WTC11 (cell line): Measurements from ENCODE around the gene CACTIN. TPM values are rescaled to one million over a fixed set of nuclear protein-coding genes. Genes with fewer than 3 reads are reported as not detected.

Experiments
- ATAC-seq: fragments of 200-7000 bp; cut with Tn5 transposase; 2 replicates; pipeline ENCODE4 v1.10.0; 2021; ENCODE audit warnings: mild to moderate bottlenecking, moderate library complexity
- CTCF ChIA-PET: fragments of 300-600 bp; sonication (Branson Sonifier 250); formaldehyde crosslinking; loops from one replicate; lab custom pipeline; 2021; ENCODE audit warnings: antibody characterized with exemption; lab: Charles Lee
- POLR2A ChIA-PET: fragments of 350-600 bp; sonication (Branson Sonifier 250); formaldehyde crosslinking; loops from one replicate; lab custom pipeline; 2021; ENCODE audit warnings: antibody characterized with exemption; lab: Charles Lee
- DNase-seq: peaks from one replicate; pipeline ENCODE4 v3.0.0; 2021; ENCODE audit warnings: low spot score
- H3K27ac Mint-ChIP-seq: 2 replicates; pipeline ENCODE4 v1.8.0; 2021; ENCODE audit warnings: mixed read lengths
- H3K27me3 Mint-ChIP-seq: 2 replicates; pipeline ENCODE4 v1.8.0; 2021; ENCODE audit warnings: low read depth, mild to moderate bottlenecking, moderate library complexity, mixed read lengths
- H3K36me3 Mint-ChIP-seq: 2 replicates; pipeline ENCODE4 v1.8.0; 2021; ENCODE audit warnings: mixed read lengths
- H3K4me1 Mint-ChIP-seq: 2 replicates; pipeline ENCODE4 v1.8.0; 2022; ENCODE audit warnings: mixed read lengths
- H3K4me3 Mint-ChIP-seq: 2 replicates; pipeline ENCODE4 v1.8.0; 2021; ENCODE audit warnings: mild to moderate bottlenecking, moderate library complexity, mixed read lengths
- H3K9me3 Mint-ChIP-seq: 2 replicates; pipeline ENCODE4 v1.8.0; 2021; ENCODE audit warnings: mixed read lengths
- ATF1 ChIP-seq: sonication (generic); formaldehyde crosslinking; IDR thresholded peaks from 2 replicates; pipeline ENCODE4 v1.8.1; 2023; ENCODE audit warnings: mild to moderate bottlenecking, moderate library complexity, missing genetic modification reagents
- CREM ChIP-seq: sonication (generic); formaldehyde crosslinking; IDR thresholded peaks from 2 replicates; pipeline ENCODE4 v1.8.1; 2022; ENCODE audit warnings: mild to moderate bottlenecking, missing genetic modification reagents, moderate library complexity
- FOXK1 ChIP-seq: sonication (generic); formaldehyde crosslinking; IDR thresholded peaks from 2 replicates; pipeline ENCODE4 v1.8.0; 2022; ENCODE audit warnings: mild to moderate bottlenecking, moderate library complexity, missing genetic modification reagents
- FOXP1 ChIP-seq: sonication (generic); formaldehyde crosslinking; IDR thresholded peaks from 2 replicates; pipeline ENCODE4 v1.8.0; 2022; ENCODE audit warnings: missing genetic modification reagents, mild to moderate bottlenecking, moderate library complexity, borderline replicate concordance
- GTF2I ChIP-seq: fragments of 250-450 bp; sonication (Bioruptor Pico); conservative IDR thresholded peaks from 2 replicates; pipeline ENCODE4 v1.4.0; 2021; ENCODE audit warnings: mild to moderate bottlenecking
- HMGA2 ChIP-seq: fragments of 250-450 bp; sonication (Bioruptor Pico); IDR thresholded peaks from 2 replicates; pipeline ENCODE4 v1.4.0; 2021; ENCODE audit warnings: mild to moderate bottlenecking, moderate library complexity
- JUN ChIP-seq: sonication (generic); formaldehyde crosslinking; IDR thresholded peaks from 2 replicates; pipeline ENCODE4 v1.8.0; 2023; ENCODE audit warnings: mild to moderate bottlenecking, missing genetic modification reagents
- KAT7 ChIP-seq: sonication (generic); formaldehyde crosslinking; IDR thresholded peaks from 2 replicates; pipeline ENCODE4 v1.8.1; 2023; ENCODE audit warnings: missing genetic modification reagents, mild to moderate bottlenecking, borderline replicate concordance
- SMAD4 ChIP-seq: sonication (generic); formaldehyde crosslinking; IDR thresholded peaks from 2 replicates; pipeline ENCODE4 v1.8.0; 2022; ENCODE audit warnings: mild to moderate bottlenecking, missing genetic modification reagents
- SOX15 ChIP-seq: fragments of 250-450 bp; sonication (Bioruptor Pico); IDR thresholded peaks from 2 replicates; pipeline ENCODE4 v1.9.0; 2021; ENCODE audit warnings: mild to moderate bottlenecking
- ZNF219 ChIP-seq: sonication (generic); formaldehyde crosslinking; IDR thresholded peaks from 2 replicates; pipeline ENCODE4 v1.8.0; 2023; ENCODE audit warnings: missing genetic modification reagents, mild to moderate bottlenecking, borderline replicate concordance
- ZNF416 ChIP-seq: fragments of 250-450 bp; sonication (Bioruptor Pico); IDR thresholded peaks from 2 replicates; pipeline ENCODE4 v1.9.0; 2021; ENCODE audit warnings: mild to moderate bottlenecking, inconsistent platforms
- ZNF423 ChIP-seq: fragments of 250-450 bp; sonication (Bioruptor Pico); IDR thresholded peaks from 2 replicates; pipeline ENCODE4 v2.1.2; 2022; ENCODE audit warnings: mild to moderate bottlenecking, moderate library complexity
- total RNA-seq: library from RNA; stranded (reverse); gene quantifications from 3 replicates; pipeline ENCODE4 v1.2.3, GENCODE V29; 2021
- TF ChIP-seq, protein P1 (sequence below): fragments of 200-600 bp; IDR thresholded peaks from 2 replicates; pipeline ENCODE4 v1.8.0; 2022; ENCODE audit warnings: antibody characterized with exemption
- TF ChIP-seq, protein P2 (sequence below): sonication (generic); formaldehyde crosslinking; IDR thresholded peaks from 2 replicates; pipeline ENCODE4 v1.8.0; 2022; ENCODE audit warnings: mild to moderate bottlenecking, missing genetic modification reagents
- TF ChIP-seq, protein P3 (sequence below): sonication (generic); formaldehyde crosslinking; conservative IDR thresholded peaks from 2 replicates; pipeline ENCODE4 v1.8.1; 2022; ENCODE audit warnings: mild to moderate bottlenecking, missing genetic modification reagents
- TF ChIP-seq, protein P4 (sequence below): sonication (generic); formaldehyde crosslinking; IDR thresholded peaks from 2 replicates; pipeline ENCODE4 v1.8.0; 2022; ENCODE audit warnings: missing genetic modification reagents
- TF ChIP-seq, protein P5 (sequence below): sonication (generic); formaldehyde crosslinking; IDR thresholded peaks from 2 replicates; pipeline ENCODE4 v1.8.0; 2022; ENCODE audit warnings: mild to moderate bottlenecking, missing genetic modification reagents
- TF ChIP-seq, protein P6 (sequence below): fragments of 250-450 bp; sonication (Bioruptor Pico); conservative IDR thresholded peaks from 2 replicates; pipeline ENCODE4 v1.9.0; 2021; ENCODE audit warnings: mild to moderate bottlenecking

The CACTIN gene
- total RNA-seq, 1 experiment from 2014 or later: 42.2 TPM

DNA sequence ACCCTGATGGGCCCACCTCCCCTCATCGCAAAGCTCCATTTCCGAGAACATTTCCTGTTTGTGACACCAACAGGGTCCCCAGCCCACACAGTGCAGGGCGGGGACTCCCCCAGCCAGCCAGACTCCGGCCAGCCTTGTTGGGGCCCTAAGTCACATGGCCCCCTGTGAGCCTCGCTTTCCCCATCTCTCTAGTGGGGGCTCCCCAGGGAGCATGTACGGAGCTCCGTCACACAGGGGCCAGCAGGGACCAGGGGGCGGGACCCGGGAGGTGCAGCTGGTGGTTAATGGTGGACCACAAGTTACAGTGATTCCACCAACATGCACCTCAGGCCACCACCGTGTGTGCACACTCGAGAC is 21.6 kb downstream of the CACTIN start (continued):
- TF ChIP-seq ZNF219: no peak

DNA sequence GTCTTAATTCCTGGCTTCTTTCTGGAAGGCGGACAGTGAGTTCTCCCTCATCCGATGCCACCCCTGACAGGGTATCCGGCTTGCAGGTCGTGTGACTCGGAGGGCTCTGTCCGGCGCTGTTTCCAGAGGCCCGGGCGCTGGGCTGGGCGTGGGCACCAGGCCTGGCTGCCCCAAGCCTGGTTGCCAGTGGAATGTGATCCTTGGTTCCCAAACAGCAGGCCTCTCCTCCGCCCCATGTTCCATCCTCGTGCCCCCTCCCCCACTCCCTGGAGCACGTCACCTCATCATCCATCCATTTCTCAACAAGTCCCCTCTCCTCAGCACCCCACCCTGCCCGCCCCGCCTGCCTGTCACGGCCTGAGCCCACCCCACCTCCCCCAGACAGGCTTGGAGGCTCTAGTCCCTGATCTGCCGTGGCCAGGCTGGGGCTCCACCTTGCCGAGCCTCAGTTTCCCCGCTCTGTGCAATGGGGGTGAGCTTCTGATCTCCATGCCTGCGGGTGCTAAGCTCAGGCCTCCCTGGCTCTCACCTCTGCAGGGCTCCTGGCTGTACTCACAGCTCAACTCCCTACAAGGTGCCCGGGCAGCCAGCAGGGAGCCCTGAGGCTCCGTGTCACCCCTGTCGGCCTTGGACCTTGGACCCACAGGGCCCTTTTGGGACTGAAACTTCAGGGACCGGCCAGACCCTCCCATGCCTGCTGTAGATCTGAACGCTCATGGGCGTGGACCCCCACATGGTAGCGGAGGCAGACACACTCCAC is 22.2 kb downstream of the CACTIN start:
- Mint-ChIP-seq H3K4me1 (peaks cover 11% of the 10 kb centered on the region), H3K4me3 (no peak overlapping the region), H3K9me3 (no peaks in the 10 kb centered on the region), H3K27me3 (no peaks in the 10 kb centered on the region), H3K27ac (no peak overlapping the region), H3K36me3 (no peaks in the 10 kb centered on the region)
- DNase-seq (no peak), ATAC-seq (no peak)
- ChIA-PET POLR2A (no interaction called here), CTCF (interaction anchor here (1.0 kb wide), 1 partner anchor 19 kb away, joined by 3 read pairs; the partner anchor contains the start of gene GIPC3)
- TF ChIP-seq FOXK1 (CRISPR knock-in tag): no peak
- TF ChIP-seq, protein P1, sequence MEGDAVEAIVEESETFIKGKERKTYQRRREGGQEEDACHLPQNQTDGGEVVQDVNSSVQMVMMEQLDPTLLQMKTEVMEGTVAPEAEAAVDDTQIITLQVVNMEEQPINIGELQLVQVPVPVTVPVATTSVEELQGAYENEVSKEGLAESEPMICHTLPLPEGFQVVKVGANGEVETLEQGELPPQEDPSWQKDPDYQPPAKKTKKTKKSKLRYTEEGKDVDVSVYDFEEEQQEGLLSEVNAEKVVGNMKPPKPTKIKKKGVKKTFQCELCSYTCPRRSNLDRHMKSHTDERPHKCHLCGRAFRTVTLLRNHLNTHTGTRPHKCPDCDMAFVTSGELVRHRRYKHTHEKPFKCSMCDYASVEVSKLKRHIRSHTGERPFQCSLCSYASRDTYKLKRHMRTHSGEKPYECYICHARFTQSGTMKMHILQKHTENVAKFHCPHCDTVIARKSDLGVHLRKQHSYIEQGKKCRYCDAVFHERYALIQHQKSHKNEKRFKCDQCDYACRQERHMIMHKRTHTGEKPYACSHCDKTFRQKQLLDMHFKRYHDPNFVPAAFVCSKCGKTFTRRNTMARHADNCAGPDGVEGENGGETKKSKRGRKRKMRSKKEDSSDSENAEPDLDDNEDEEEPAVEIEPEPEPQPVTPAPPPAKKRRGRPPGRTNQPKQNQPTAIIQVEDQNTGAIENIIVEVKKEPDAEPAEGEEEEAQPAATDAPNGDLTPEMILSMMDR: no peak
- no peak for TF ChIP-seq HMGA2
- TF ChIP-seq JUN (CRISPR knock-in tag): no peak
- no peak for TF ChIP-seq SOX15
- TF ChIP-seq, protein P2, sequence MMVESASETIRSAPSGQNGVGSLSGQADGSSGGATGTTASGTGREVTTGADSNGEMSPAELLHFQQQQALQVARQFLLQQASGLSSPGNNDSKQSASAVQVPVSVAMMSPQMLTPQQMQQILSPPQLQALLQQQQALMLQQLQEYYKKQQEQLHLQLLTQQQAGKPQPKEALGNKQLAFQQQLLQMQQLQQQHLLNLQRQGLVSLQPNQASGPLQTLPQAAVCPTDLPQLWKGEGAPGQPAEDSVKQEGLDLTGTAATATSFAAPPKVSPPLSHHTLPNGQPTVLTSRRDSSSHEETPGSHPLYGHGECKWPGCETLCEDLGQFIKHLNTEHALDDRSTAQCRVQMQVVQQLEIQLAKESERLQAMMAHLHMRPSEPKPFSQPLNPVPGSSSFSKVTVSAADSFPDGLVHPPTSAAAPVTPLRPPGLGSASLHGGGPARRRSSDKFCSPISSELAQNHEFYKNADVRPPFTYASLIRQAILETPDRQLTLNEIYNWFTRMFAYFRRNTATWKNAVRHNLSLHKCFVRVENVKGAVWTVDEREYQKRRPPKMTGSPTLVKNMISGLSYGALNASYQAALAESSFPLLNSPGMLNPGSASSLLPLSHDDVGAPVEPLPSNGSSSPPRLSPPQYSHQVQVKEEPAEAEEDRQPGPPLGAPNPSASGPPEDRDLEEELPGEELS: no peak
- TF ChIP-seq ZNF416: no peak
- TF ChIP-seq, protein P3, sequence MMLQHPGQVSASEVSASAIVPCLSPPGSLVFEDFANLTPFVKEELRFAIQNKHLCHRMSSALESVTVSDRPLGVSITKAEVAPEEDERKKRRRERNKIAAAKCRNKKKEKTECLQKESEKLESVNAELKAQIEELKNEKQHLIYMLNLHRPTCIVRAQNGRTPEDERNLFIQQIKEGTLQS (CRISPR knock-in tag): no peak
- no peak for TF ChIP-seq ATF1 (CRISPR knock-in tag)
- TF ChIP-seq, protein P4, sequence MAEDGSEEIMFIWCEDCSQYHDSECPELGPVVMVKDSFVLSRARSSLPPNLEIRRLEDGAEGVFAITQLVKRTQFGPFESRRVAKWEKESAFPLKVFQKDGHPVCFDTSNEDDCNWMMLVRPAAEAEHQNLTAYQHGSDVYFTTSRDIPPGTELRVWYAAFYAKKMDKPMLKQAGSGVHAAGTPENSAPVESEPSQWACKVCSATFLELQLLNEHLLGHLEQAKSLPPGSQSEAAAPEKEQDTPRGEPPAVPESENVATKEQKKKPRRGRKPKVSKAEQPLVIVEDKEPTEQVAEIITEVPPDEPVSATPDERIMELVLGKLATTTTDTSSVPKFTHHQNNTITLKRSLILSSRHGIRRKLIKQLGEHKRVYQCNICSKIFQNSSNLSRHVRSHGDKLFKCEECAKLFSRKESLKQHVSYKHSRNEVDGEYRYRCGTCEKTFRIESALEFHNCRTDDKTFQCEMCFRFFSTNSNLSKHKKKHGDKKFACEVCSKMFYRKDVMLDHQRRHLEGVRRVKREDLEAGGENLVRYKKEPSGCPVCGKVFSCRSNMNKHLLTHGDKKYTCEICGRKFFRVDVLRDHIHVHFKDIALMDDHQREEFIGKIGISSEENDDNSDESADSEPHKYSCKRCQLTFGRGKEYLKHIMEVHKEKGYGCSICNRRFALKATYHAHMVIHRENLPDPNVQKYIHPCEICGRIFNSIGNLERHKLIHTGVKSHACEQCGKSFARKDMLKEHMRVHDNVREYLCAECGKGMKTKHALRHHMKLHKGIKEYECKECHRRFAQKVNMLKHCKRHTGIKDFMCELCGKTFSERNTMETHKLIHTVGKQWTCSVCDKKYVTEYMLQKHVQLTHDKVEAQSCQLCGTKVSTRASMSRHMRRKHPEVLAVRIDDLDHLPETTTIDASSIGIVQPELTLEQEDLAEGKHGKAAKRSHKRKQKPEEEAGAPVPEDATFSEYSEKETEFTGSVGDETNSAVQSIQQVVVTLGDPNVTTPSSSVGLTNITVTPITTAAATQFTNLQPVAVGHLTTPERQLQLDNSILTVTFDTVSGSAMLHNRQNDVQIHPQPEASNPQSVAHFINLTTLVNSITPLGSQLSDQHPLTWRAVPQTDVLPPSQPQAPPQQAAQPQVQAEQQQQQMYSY: no peak

DNA sequence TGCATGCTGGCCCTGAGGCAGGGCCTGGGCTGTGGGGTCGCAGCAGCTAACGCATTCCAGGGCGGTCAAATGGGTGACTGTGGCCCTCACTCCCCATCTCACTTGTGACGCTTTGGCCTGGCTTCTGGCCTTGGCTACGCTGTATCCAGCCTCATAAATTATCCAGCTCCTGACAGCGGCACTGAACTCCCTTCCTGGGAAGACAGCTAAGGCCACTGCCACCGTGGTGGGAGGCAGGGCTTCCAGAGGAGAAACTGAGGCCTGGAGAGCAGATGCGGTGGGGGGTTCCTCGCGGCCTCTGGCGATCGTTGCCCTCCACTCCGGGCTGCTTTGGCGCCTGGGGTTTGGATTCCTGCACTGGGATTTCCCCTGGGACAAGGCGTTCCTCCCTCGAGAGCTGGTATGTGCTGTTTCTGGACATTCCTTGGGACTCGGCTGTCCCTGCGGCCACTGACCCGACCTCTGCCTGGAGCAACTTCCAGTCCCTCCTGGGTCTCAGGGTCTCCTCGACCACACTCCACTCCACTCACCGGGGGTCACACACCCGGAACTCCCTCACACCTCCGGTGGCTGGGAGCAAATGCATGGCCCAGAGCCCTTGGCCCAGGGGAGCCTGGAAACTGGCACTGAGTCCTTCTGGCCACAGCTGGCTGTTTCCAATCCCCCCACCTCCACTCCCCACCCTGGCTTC is 23.3 kb downstream of the CACTIN start:
- CTCF ChIA-PET: interaction anchor here (0.6 to 1.1 kb wide), 3 partner anchors 27 to 298 kb away, joined by 3 read pairs; no protein-coding TSS in a partner anchor
- Mint-ChIP-seq H3K4me1 (peaks cover 10% of the 10 kb centered on the region), H3K36me3 (no peaks in the 10 kb centered on the region), H3K4me3 (no peak overlapping the region), H3K27me3 (no peaks in the 10 kb centered on the region), H3K27ac (no peak overlapping the region), H3K9me3 (no peaks in the 10 kb centered on the region)
- POLR2A ChIA-PET: interaction anchor here (0.6 kb wide), 1 partner anchor 25 kb away, joined by 3 read pairs; no protein-coding TSS in a partner anchor
- no peak for DNase-seq
- ATAC-seq: no peak
- no peak for TF ChIP-seq KAT7
- no peak for TF ChIP-seq SMAD4 (CRISPR knock-in tag)
- TF ChIP-seq, protein P5, sequence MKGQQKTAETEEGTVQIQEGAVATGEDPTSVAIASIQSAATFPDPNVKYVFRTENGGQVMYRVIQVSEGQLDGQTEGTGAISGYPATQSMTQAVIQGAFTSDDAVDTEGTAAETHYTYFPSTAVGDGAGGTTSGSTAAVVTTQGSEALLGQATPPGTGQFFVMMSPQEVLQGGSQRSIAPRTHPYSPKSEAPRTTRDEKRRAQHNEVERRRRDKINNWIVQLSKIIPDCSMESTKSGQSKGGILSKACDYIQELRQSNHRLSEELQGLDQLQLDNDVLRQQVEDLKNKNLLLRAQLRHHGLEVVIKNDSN (CRISPR knock-in tag): no peak
- TF ChIP-seq, protein P6, sequence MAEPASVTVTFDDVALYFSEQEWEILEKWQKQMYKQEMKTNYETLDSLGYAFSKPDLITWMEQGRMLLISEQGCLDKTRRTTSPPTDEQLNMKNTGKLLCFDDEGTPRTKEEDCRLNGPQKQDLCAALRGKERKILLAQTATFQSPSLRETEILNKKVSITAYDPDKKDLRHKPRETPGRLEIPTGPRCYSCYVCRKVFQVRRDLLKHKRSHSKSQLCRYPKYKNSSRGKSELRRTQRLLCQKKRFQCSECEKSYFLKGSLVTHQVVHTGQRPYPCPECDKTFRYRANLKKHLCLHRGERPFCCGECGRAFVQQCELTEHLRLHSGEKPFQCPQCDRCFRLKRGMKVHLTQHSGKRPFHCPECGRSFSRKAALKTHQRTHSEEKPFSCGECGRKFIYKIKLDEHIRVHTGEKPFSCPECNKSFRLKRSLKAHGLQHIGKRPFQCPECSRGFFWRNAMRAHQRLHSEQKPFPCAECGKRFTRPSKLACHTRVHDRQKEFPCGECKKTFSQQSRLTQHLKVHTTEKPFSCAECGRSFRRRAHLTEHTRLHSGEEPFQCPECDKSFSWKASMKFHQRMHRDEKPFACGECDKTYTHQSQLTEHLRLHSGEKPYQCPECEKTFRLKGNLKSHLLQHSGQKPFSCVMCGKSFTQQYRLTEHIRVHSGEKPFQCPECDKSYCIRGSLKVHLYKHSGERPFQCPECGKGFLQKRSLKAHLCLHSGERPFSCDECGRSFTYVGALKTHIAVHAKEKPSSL (CRISPR knock-in tag): no peak
- TF ChIP-seq FOXP1 (CRISPR knock-in tag): no peak
- TF ChIP-seq GTF2I (CRISPR knock-in tag): no peak
- TF ChIP-seq CREM (CRISPR knock-in tag): no peak
- no peak for TF ChIP-seq ZNF423
- TF ChIP-seq, protein P1: no peak
